Gastrocnemius medialis (tissue), 4 donors: ENCODE results near the gene C17orf114.
A peak's percentile ranks its signal among the peaks of the same experiment; 100 is the strongest.

ENCODE experiments used
- ATAC-seq, 2 donors: fragments of 150-250 bp; one replicate each; pipeline ENCODE4 v1.9.1; 2016
- DNase-seq, 2 donors: peaks; one replicate each; pipeline ENCODE4 v3.0.0-alpha.2; 2019
- H3K27ac ChIP-seq, 4 donors: fragments of 200-600 bp; sonication (generic); 1 replicate in 1 of 4; 2 replicates in 3 of 4; pipeline ENCODE4 v1.5.1; 2016 to 2018; ENCODE audit warnings: mild to moderate bottlenecking in 2 of 4, moderate library complexity in 1 of 4
- H3K27me3 ChIP-seq, 3 donors: fragments of 200-600 bp; sonication (generic) in 2 of 3; 1 replicate in 1 of 3; 2 replicates in 2 of 3; pipeline versions ENCODE4 v1.5.1 to v1.6.0; 2016 to 2019; ENCODE audit warnings: mild to moderate bottlenecking in 1 of 3, moderate library complexity in 1 of 3
- H3K36me3 ChIP-seq, 2 donors: fragments of 200-600 bp; sonication (generic) in 1 of 2; one replicate each; pipeline ENCODE4 v1.5.1; 2017 to 2018
- H3K4me1 ChIP-seq, 2 donors: fragments of 200-600 bp; sonication (generic) in 1 of 2; one replicate each; pipeline ENCODE4 v1.5.1; 2016 to 2017; ENCODE audit warnings: mild to moderate bottlenecking in 2 of 2
- H3K4me3 ChIP-seq, 4 donors: fragments of 200-600 bp; sonication (generic) in 3 of 4; 1 replicate in 1 of 4; 2 replicates in 3 of 4; pipeline ENCODE4 v1.5.1; 2016 to 2019; ENCODE audit warnings: mild to moderate bottlenecking in 2 of 4
- H3K9me3 ChIP-seq, 3 donors: fragments of 200-600 bp; sonication (generic) in 2 of 3; 1 replicate in 1 of 3; 2 replicates in 2 of 3; pipeline ENCODE4 v1.5.1; 2016 to 2019
- POLR2A ChIP-seq, 2 donors: fragments of 450-650 bp; IDR thresholded peaks; one replicate each; pipeline ENCODE4 v1.6.1; 2017; ENCODE audit warnings: antibody characterized with exemption in 2 of 2, mild to moderate bottlenecking in 2 of 2, moderate library complexity in 2 of 2
- in situ Hi-C, 4 donors: fragments of 200-750 bp; cut with MboI; loops; one replicate each; pipeline versions ENCODE4 v1.15.0 to v1.8.0; 2017; ENCODE audit warnings: low sequenced_read_pairs in 4 of 4
- intact Hi-C: fragments of 100-400 bp; cut with DNase I; formaldehyde crosslinking; loops from one replicate; pipeline ENCODE4 v1.15.1; 2023; ENCODE audit warnings: low total_unique reads
- TF ChIP-seq, protein P1 (sequence below), 5 experiments: fragments of 450-650 bp in 3 of 5; fragments of 200-600 bp in 2 of 5; sonication (generic) in 2 of 5; IDR thresholded peaks in 4 of 5; conservative IDR thresholded peaks in 1 of 5; 1 replicate in 4 of 5; 2 replicates in 1 of 5; pipeline ENCODE4 v1.5.1; 2016 to 2019; ENCODE audit warnings: antibody characterized with exemption in 5 of 5, mild to moderate bottlenecking in 3 of 5, moderate library complexity in 3 of 5

C17orf114 gene

DNA sequence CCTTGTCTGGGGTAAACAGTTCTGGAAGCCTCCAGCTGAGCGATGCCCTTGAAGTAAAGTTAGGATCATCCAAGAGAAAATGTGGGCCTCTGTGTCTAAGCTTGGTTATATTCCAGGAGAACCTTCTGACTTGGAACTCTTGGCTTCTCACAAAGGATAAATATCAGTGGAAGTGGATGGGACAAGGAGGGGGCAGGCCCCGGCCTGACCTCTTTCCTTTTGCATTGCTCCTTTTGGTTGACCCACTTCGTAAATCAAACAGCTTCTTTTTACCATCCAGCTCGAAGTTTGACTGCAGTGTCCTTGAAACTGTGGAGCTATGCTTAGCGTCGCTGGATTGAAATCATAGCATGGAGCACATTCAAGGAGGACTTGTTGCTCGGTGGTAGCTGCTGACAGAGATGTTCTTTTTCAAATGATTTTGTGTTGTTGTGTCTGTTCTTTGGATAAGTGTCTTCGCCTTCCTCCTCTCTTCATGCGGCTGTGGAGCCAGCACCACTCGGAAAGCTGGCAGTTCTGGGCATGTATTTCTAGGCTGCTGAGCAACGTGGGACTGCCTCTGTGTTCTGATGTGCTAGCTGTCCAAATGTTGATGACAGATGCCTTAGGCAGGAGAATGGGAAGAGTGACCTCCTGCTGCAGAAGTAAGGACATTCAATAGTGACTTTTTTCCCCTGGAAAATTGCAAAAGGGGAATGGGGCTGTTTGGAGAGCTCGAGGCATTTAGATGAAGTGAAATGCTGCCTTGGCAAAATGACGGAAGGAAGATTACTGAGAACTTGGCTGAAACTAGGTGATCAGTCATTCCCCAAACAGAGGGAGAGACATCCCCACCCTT is 35.6 kb upstream of the C17orf114 start:
- Histone ChIP-seq H3K9me3 (no peaks in the 10 kb centered on the region), H3K4me1 (peaks cover 22 to 44% of the 10 kb centered on the region in 2 donors), H3K27me3 (no peaks in the 10 kb centered on the region), H3K4me3 (no peak overlapping the region), H3K27ac (peak overlapping the region in 2 of 4 donors; percentile 53 to 64), H3K36me3 (no peaks in the 10 kb centered on the region)
- no peak for ATAC-seq
- no peak for TF ChIP-seq POLR2A (IDR thresholded peaks at IDR 0.05)
- TF ChIP-seq, protein P1, sequence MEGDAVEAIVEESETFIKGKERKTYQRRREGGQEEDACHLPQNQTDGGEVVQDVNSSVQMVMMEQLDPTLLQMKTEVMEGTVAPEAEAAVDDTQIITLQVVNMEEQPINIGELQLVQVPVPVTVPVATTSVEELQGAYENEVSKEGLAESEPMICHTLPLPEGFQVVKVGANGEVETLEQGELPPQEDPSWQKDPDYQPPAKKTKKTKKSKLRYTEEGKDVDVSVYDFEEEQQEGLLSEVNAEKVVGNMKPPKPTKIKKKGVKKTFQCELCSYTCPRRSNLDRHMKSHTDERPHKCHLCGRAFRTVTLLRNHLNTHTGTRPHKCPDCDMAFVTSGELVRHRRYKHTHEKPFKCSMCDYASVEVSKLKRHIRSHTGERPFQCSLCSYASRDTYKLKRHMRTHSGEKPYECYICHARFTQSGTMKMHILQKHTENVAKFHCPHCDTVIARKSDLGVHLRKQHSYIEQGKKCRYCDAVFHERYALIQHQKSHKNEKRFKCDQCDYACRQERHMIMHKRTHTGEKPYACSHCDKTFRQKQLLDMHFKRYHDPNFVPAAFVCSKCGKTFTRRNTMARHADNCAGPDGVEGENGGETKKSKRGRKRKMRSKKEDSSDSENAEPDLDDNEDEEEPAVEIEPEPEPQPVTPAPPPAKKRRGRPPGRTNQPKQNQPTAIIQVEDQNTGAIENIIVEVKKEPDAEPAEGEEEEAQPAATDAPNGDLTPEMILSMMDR (IDR thresholded peaks at IDR 0.05 in 4 of 5, conservative IDR thresholded peaks at IDR 0.05 in 1 of 5), result no peak
- intact Hi-C loops (no loop called here), in situ Hi-C loops (no loop called here)
- no peak for DNase-seq

DNA sequence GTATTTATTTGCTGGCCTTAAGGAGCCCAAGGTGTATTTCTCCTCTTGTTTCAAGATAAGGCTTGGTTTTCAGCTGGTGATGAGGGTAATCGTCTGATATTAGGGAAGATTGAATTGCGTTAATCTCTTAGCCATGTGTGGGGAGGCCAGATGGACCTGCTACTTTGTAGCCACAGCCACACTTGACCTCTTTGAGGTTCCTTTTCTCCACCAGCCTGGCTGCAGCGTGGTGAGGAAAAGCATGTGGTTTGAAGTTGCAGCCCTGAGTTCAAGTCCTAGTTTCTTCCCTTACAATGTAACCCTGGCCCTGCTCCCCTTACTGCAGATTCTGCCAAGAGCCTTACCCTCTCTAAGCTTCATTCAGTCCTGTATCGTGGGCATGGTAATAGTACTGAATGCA is 34.1 kb upstream of the C17orf114 start:
- no peak for TF ChIP-seq POLR2A (IDR thresholded peaks at IDR 0.05)
- TF ChIP-seq, protein P1 (IDR thresholded peaks at IDR 0.05 in 4 of 5, conservative IDR thresholded peaks at IDR 0.05 in 1 of 5), result no peak
- no peaks in the 10 kb centered on the region for H3K27me3 ChIP-seq
- DNase-seq (no peak), ATAC-seq (no peak)
- H3K9me3 ChIP-seq, result no peaks in the 10 kb centered on the region
- in situ Hi-C loops, result no loop called here
- intact Hi-C loops, result no loop called here
- H3K4me3 ChIP-seq, result no peak overlapping the region
- H3K36me3 ChIP-seq, result no peaks in the 10 kb centered on the region
- H3K27ac ChIP-seq, result no peak overlapping the region
- H3K4me1 ChIP-seq, result peaks cover 22 to 44% of the 10 kb centered on the region in 2 donors

DNA sequence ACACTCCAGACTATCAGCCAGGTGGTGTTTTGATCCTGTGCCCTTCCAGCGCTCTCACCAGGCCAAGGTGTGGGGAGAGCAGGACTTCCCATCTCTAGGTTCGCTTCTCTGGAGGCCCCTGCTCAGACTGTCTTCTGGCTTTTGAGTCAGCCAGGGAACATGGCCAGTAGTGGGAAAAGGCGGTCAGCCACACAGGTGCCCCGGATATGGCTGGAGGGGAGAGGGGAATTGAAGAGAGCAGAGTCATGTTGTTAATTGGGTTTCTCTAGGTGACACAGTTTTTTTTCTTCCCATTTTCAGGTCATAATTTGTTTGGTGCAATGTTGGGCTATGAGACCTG is 32.5 kb upstream of the C17orf114 start:
- no peak for DNase-seq

DNA sequence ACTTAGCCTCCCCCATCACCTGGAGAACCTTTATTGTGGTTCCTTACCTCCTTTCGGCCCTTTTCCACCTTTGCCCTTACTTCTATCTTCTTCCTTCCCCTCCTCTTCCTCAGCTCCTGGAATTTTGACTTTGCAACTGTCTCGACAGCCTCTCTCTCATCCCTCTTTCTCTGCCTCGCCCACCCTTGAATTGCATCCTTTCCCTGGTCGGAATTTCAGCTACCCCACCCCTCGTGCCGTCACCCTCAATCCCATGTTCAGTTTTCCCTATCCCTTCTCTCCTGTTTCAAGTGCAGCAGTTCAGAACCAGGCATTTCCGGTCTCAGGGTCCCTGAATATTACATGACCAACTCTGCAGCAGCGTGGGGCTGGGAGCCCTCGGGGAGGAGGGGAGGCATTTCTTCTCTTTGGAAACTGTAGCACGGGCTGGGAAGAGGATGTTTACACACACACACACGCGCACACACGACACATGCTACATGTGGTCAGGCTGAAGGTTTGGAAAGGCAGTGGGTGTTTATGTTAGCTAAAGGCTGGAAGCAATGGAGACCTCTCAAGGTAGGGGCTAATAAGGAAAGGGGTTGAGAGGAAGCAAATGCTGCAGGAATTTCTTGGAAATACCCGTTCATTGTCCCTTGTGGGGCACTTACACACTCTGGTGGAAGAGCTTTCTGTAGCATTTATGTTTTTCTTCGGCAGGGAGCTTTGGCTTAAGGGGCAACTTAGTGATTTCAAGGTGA is 32.0 kb upstream of the C17orf114 start:
- H3K27ac ChIP-seq, result peak overlapping the region; percentile 83 to 96 (median 89)
- intact Hi-C loops, result loop anchor here (1.0 to 2.0 kb wide), 3 partner anchors 27 to 103 kb away; partner anchors contain the start of genes MED11 and PLD2
- DNase-seq (no peak), ATAC-seq (no peak)
- no peaks in the 10 kb centered on the region for H3K9me3 ChIP-seq
- H3K27me3 ChIP-seq, result no peaks in the 10 kb centered on the region
- no peaks in the 10 kb centered on the region for H3K36me3 ChIP-seq
- TF ChIP-seq, protein P1 (IDR thresholded peaks at IDR 0.05 in 4 of 5, conservative IDR thresholded peaks at IDR 0.05 in 1 of 5), result no peak
- TF ChIP-seq POLR2A (IDR thresholded peaks at IDR 0.05), result no peak
- peak overlapping the region; percentile 74 to 89 (median 80) for H3K4me3 ChIP-seq
- peaks cover 22 to 34% of the 10 kb centered on the region in 2 donors for H3K4me1 ChIP-seq
- in situ Hi-C loops, result no loop called here

More for the DNA sequence above, 32.5 kb upstream of the C17orf114 start:
- TF ChIP-seq, protein P1 (IDR thresholded peaks at IDR 0.05 in 4 of 5, conservative IDR thresholded peaks at IDR 0.05 in 1 of 5), result no peak
- no peak for TF ChIP-seq POLR2A (IDR thresholded peaks at IDR 0.05)
- Histone ChIP-seq H3K27ac (peak overlapping the region; percentile 83 to 96 (median 89)), H3K4me1 (peaks cover 22 to 34% of the 10 kb centered on the region in 2 donors), H3K36me3 (no peaks in the 10 kb centered on the region), H3K4me3 (peak overlapping the region in 3 of 4 donors; percentile 74 to 89 (median 87)), H3K27me3 (no peaks in the 10 kb centered on the region), H3K9me3 (no peaks in the 10 kb centered on the region)
- no peak for ATAC-seq
- intact Hi-C loops (no loop called here), in situ Hi-C loops (no loop called here)
